IMR-90 (cell line): ENCODE measurements around the gene PRL.

Experiments
- CTCF ChIP-seq: conservative IDR thresholded peaks from 2 replicates; pipeline ENCODE4 v1.5.1; 2012; ENCODE audit warnings: mild to moderate bottlenecking, low read depth, low read length, improper control_type of control experiment
- ELK1 ChIP-seq: fragments of 150-350 bp; IDR thresholded peaks from 2 replicates; pipeline ENCODE4 v1.6.1; 2016; ENCODE audit warnings: low read depth, mild to moderate bottlenecking, low read length, moderate library complexity, borderline replicate concordance
- FOS ChIP-seq: fragments of 150-350 bp; IDR thresholded peaks from 2 replicates; pipeline ENCODE4 v1.6.1; 2016; ENCODE audit warnings: low read depth, low read length
- MAZ ChIP-seq: IDR thresholded peaks from 2 replicates; pipeline ENCODE4 v1.6.1; 2012; ENCODE audit warnings: low read depth, mild to moderate bottlenecking, low read length, improper control_type of control experiment, moderate library complexity, borderline replicate concordance
- MXI1 ChIP-seq: IDR thresholded peaks from 2 replicates; pipeline ENCODE4 v1.6.1; 2012; ENCODE audit warnings: low read depth, mild to moderate bottlenecking, low read length, moderate library complexity, borderline replicate concordance
- POLR2A ChIP-seq: IDR thresholded peaks from 2 replicates; pipeline ENCODE4 v1.6.1; 2012; ENCODE audit warnings: mild to moderate bottlenecking, low read depth, low read length
- RCOR1 ChIP-seq: IDR thresholded peaks from 2 replicates; pipeline ENCODE4 v1.6.1; 2012; ENCODE audit warnings: mild to moderate bottlenecking, low read length, improper control_type of control experiment; ENCODE audit not compliant: insufficient replicate concordance
- RFX5 ChIP-seq: IDR thresholded peaks from 2 replicates; pipeline ENCODE4 v1.8.0; 2012; ENCODE audit warnings: low read depth, mild to moderate bottlenecking, low read length, moderate library complexity
- SMC3 ChIP-seq: fragments of 150-350 bp; IDR thresholded peaks from 2 replicates; pipeline ENCODE4 v1.6.1; 2016; ENCODE audit warnings: low read depth, mild to moderate bottlenecking, antibody characterized with exemption, low read length, moderate library complexity
- USF2 ChIP-seq: fragments of 150-350 bp; IDR thresholded peaks from 2 replicates; pipeline ENCODE4 v1.6.1; 2017; ENCODE audit warnings: mild to moderate bottlenecking, antibody characterized with exemption, low read length, low read depth

GRCh38 chr6:22332216-22332615, 35.4 kb upstream of the PRL start:
- TF ChIP-seq CTCF: no peak
- no peak for TF ChIP-seq POLR2A
- TF ChIP-seq RCOR1: no peak
- TF ChIP-seq ELK1: no peak
- TF ChIP-seq RFX5: no peak
- no peak for TF ChIP-seq SMC3
- TF ChIP-seq MXI1: no peak
- TF ChIP-seq MAZ: no peak
- no peak for TF ChIP-seq USF2
- TF ChIP-seq FOS: no peak
